Esophagus mucosa (tissue), 1 donor: Measurements from ENCODE around the gene STK11IP. TPM values are rescaled to one million over a fixed set of nuclear protein-coding genes. Genes with fewer than 3 reads are reported as not detected.

Experiments used
- ATAC-seq: fragments of 200-7000 bp; cut with Tn5 transposase; one replicate; pipeline ENCODE4 v1.9.1; 2020
- total RNA-seq: library from RNA; stranded (reverse); gene quantifications from one replicate; pipeline ENCODE4 v1.2.4, GENCODE V29; 2023
- donor health status: DM: yes; HTN: yes; CAD: no.

The STK11IP gene
- total RNA-seq = 17.3 TPM

- peak; percentile 96 for ATAC-seq
Observed at GRCh38 chr2:219597552-219598307, at the start of gene STK11IP. Gene STK11IP, plus strand, starts transcription at chr2:219597857. Its CDS starts 263 bp downstream, at chr2:219598120.

GRCh38 chr2:219548990-219549389 is 48.7 kb upstream of the STK11IP start:
- ATAC-seq = no peak

GRCh38 chr2:219549619-219550018 is 48.0 kb upstream of the STK11IP start:
- ATAC-seq = no peak

- ATAC-seq = peak; percentile 31
Observed at GRCh38 chr2:219551441-219552381, 45.9 kb upstream of the STK11IP start.

GRCh38 chr2:219552382-219553167 is 45.1 kb upstream of the STK11IP start:
- peak; percentile 85 for ATAC-seq

- no peak for ATAC-seq
Observed at GRCh38 chr2:219553168-219553417, 44.6 kb upstream of the STK11IP start.

GRCh38 chr2:219553463-219553963 is 44.1 kb upstream of the STK11IP start:
- no peak for ATAC-seq

GRCh38 chr2:219554350-219554749 is 43.3 kb upstream of the STK11IP start:
- no peak for ATAC-seq

- ATAC-seq = no peak
Observed at GRCh38 chr2:219555956-219556355, 41.7 kb upstream of the STK11IP start.

- ATAC-seq = no peak
Observed at GRCh38 chr2:219556413-219556812, 41.2 kb upstream of the STK11IP start.

GRCh38 chr2:219557320-219557719 is 40.3 kb upstream of the STK11IP start:
- no peak for ATAC-seq

GRCh38 chr2:219557791-219558785 is 39.6 kb upstream of the STK11IP start:
- ATAC-seq = no peak

GRCh38 chr2:219559156-219559915 is 38.3 kb upstream of the STK11IP start:
- ATAC-seq = no peak

- no peak for ATAC-seq
Observed at GRCh38 chr2:219560037-219560892, 37.4 kb upstream of the STK11IP start.

GRCh38 chr2:219560893-219561178 is 36.8 kb upstream of the STK11IP start:
- ATAC-seq = no peak

- ATAC-seq = no peak
Observed at GRCh38 chr2:219561179-219562048, 36.2 kb upstream of the STK11IP start.

- no peak for ATAC-seq
Observed at GRCh38 chr2:219562049-219563020, 35.3 kb upstream of the STK11IP start.
